Karpas-422 (cell line): Measurements from ENCODE around the gene CTNNA2. TPM values are rescaled to one million over a fixed set of nuclear protein-coding genes. Genes with fewer than 3 reads are reported as not detected.

Experiments
- DNase-seq: peaks from one replicate; pipeline ENCODE4 v3.0.0-alpha.2; 2015
- H2AFZ ChIP-seq: fragments of 200-600 bp; sonication (generic); 2 replicates; pipeline ENCODE4 v1.6.1; 2014; ENCODE audit warnings: antibody characterized with exemption, low read length, mixed read lengths
- H3K27ac ChIP-seq: fragments of 200-600 bp; sonication (generic); 2 replicates; pipeline ENCODE4 v1.5.1; 2014; ENCODE audit warnings: mild to moderate bottlenecking, low read length, moderate library complexity
- H3K27me3 ChIP-seq: fragments of 200-600 bp; sonication (generic); 2 replicates; pipeline ENCODE4 v1.6.1; 2014; ENCODE audit warnings: low read length, mixed read lengths
- H3K36me3 ChIP-seq: fragments of 200-600 bp; sonication (generic); 2 replicates; pipeline ENCODE4 v1.6.1; 2014; ENCODE audit warnings: low read length, mixed read lengths; ENCODE audit not compliant: insufficient read depth
- H3K4me1 ChIP-seq: fragments of 200-600 bp; sonication (generic); 2 replicates; pipeline ENCODE4 v1.6.1; 2014; ENCODE audit warnings: mild to moderate bottlenecking, low read length, mixed read lengths
- H3K4me2 ChIP-seq: fragments of 200-600 bp; sonication (generic); 2 replicates; pipeline ENCODE4 v1.6.1; 2014; ENCODE audit warnings: low read length, low read depth, mild to moderate bottlenecking; ENCODE audit not compliant: poor library complexity, severe bottlenecking
- H3K4me3 ChIP-seq: fragments of 200-600 bp; sonication (generic); 2 replicates; pipeline ENCODE4 v1.5.1; 2014; ENCODE audit warnings: mild to moderate bottlenecking, antibody characterized with exemption, low read length, mixed read lengths
- H3K79me2 ChIP-seq: fragments of 200-600 bp; sonication (generic); 2 replicates; pipeline ENCODE4 v1.6.1; 2014; ENCODE audit warnings: mild to moderate bottlenecking, low read length, mixed read lengths
- H3K9ac ChIP-seq: fragments of 200-600 bp; sonication (generic); 2 replicates; pipeline ENCODE4 v1.6.0; 2014; ENCODE audit warnings: low read length
- H3K9me2 ChIP-seq: fragments of 200-600 bp; sonication (generic), shearing (Covaris generic); replicated peaks from 2 replicates; pipeline ENCODE4 v1.6.0; 2014; ENCODE audit warnings: mild to moderate bottlenecking, low read length, moderate library complexity; ENCODE audit not compliant: insufficient read depth
- H3K9me3 ChIP-seq: fragments of 300-700, 200-600 bp; sonication (generic); 2 replicates; pipeline ENCODE4 v1.6.1; 2014; ENCODE audit warnings: low read length, mixed read lengths
- H4K20me1 ChIP-seq: fragments of 200-600 bp; sonication (generic); 2 replicates; pipeline ENCODE4 v1.6.1; 2014; ENCODE audit warnings: mild to moderate bottlenecking, antibody characterized with exemption, low read length, low read depth; ENCODE audit not compliant: insufficient read depth
- total RNA-seq: library from RNA; depleted of rRNA; stranded (reverse); fragments of >200 nt; shearing (Covaris generic); gene quantifications from 2 replicates; pipeline ENCODE4 v1.2.3, GENCODE V29; 2014; ENCODE audit warnings: low replicate concordance; rRNA removed

CTNNA2 gene
- not detected in 2 replicates for total RNA-seq

- Histone ChIP-seq H3K9ac (peak within 1 kb of the TSS; percentile 49), H4K20me1 (no peaks in the 10 kb centered on the region), H3K4me2 (peak within 1 kb of the TSS; percentile 68), H3K4me3 (peak within 1 kb of the TSS; percentile 54; the same call in 1 of the 2 replicates), H3K27me3 (0 out of 2 replicates have a peak, but pooled peaks cover 2% of the 10 kb centered on the region), H3K4me1 (peaks cover 11% of the 10 kb centered on the region), H3K27ac (no peak within 1 kb of the TSS), H3K9me2 (no peaks in the 10 kb centered on the region), H2AFZ (no peak within 1 kb of the TSS), H3K79me2 (no peaks in the 10 kb centered on the region), H3K9me3 (no peaks in the 10 kb centered on the region), H3K36me3 (no peaks in the 10 kb centered on the region)
- peak; percentile 94 for DNase-seq
Measured at GRCh38 chr2:79512442-79513401, at the start of gene CTNNA2. Gene CTNNA2 (plus strand): TSS chr2:79513051.

DNA sequence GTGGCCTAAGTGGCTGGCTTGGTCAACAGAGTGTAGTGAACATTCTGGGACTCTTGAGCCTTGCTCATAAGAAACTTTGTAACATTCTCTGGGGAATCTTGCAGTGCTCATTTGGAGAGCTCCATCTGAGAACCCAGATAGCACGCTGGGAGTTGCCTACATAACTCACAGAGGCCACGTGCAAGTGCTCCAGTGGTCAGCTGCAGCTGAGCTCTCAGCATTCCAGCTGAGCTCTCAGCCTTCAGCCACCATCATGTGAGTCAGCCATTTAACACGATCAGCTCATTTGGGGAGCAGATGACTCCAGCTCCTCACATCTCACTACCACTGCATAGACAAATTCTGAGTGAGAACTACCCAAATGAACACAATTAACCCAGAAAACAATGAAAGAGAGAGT, 25.5 kb upstream of the CTNNA2 start:
- no peak overlapping the region for H3K27ac ChIP-seq
- no peak overlapping the region for H3K9ac ChIP-seq
- H3K9me2 ChIP-seq: no peaks in the 10 kb centered on the region
- H2AFZ ChIP-seq: no peak overlapping the region
- H3K4me3 ChIP-seq: no peak overlapping the region
- H3K9me3 ChIP-seq: no peaks in the 10 kb centered on the region
- no peaks in the 10 kb centered on the region for H3K4me1 ChIP-seq
- DNase-seq: no peak
- 0 out of 2 replicates have a peak, but pooled peaks cover 3% of the 10 kb centered on the region for H3K27me3 ChIP-seq
- no peaks in the 10 kb centered on the region for H4K20me1 ChIP-seq
- H3K36me3 ChIP-seq: no peaks in the 10 kb centered on the region
- H3K4me2 ChIP-seq: no peak overlapping the region
- H3K79me2 ChIP-seq: no peaks in the 10 kb centered on the region

- Histone ChIP-seq H3K79me2 (no peaks in the 10 kb centered on the region), H3K36me3 (no peaks in the 10 kb centered on the region), H3K27ac (no peak overlapping the region), H3K4me1 (peaks cover 11% of the 10 kb centered on the region), H3K9ac (no peak overlapping the region), H3K4me2 (no peak overlapping the region), H2AFZ (no peak overlapping the region), H3K27me3 (0 out of 2 replicates have a peak, but pooled peaks cover 2% of the 10 kb centered on the region), H3K9me2 (no peaks in the 10 kb centered on the region), H3K9me3 (no peaks in the 10 kb centered on the region), H4K20me1 (no peaks in the 10 kb centered on the region), H3K4me3 (no peak overlapping the region)
- peak; percentile 58 for DNase-seq
Measured at GRCh38 chr2:79511320-79511951, 1.4 kb upstream of the CTNNA2 start.

DNA sequence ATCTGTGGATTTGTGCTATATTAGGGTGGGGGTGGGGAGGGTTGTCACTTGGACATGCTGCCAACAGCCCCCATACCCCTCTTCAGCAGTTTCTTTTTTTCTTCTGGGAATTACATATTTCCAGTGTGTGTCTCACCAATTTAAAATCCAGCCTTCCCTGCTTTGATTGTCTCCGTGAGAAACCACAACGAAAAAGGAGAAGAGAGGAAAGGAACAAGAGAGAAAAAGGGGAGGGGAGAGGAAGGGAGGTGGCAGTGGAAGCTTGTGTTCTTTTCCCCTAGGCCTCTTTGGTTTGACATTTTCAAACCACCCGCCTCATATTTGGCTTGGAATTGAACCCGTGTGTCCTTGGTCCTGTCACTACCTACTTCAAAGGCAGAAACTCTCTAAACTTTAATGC, 860 bp downstream of the CTNNA2 start:
- H3K9me2 ChIP-seq: no peaks in the 10 kb centered on the region
- H3K4me2 ChIP-seq: no peak overlapping the region
- no peaks in the 10 kb centered on the region for H3K9me3 ChIP-seq
- H2AFZ ChIP-seq: no peak overlapping the region
- H3K36me3 ChIP-seq: no peaks in the 10 kb centered on the region
- H3K79me2 ChIP-seq: no peaks in the 10 kb centered on the region
- H3K9ac ChIP-seq: no peak overlapping the region
- peaks cover 11% of the 10 kb centered on the region for H3K4me1 ChIP-seq
- H3K27me3 ChIP-seq: 0 out of 2 replicates have a peak, but pooled peaks cover 2% of the 10 kb centered on the region
- H4K20me1 ChIP-seq: no peaks in the 10 kb centered on the region
- H3K27ac ChIP-seq: no peak overlapping the region
- no peak overlapping the region for H3K4me3 ChIP-seq
- DNase-seq: no peak

GRCh38 chr2:79529636-79530035, 16.8 kb downstream of the CTNNA2 start:
- Histone ChIP-seq H3K27me3 (no peaks in the 10 kb centered on the region), H3K79me2 (no peaks in the 10 kb centered on the region), H3K27ac (no peak overlapping the region), H3K9me3 (no peaks in the 10 kb centered on the region), H3K4me2 (no peak overlapping the region), H3K36me3 (no peaks in the 10 kb centered on the region), H3K9ac (no peak overlapping the region), H3K4me3 (no peak overlapping the region), H2AFZ (no peak overlapping the region), H4K20me1 (no peaks in the 10 kb centered on the region), H3K4me1 (no peaks in the 10 kb centered on the region), H3K9me2 (no peaks in the 10 kb centered on the region)
- DNase-seq: no peak

DNA sequence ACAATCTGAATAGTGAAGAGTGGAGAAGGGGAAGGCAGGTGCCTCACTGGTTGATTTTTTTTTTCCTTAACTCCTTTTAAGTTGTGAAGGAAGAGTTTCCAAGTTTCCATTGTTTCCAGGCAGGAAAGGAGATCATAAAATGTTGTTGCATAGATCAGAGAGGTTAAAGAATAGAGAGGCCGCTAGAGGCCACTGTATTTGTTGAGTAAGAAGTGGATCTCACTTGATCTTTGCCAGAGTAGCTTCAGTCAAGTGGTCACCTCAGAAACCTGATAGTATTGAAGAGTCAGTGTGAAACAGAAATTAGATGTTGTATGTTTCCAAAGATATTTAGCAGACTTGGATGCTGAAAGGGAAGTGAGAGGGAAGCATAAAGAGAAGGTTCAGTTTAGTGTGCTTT, 17.6 kb downstream of the CTNNA2 start:
- H3K9me2 ChIP-seq: no peaks in the 10 kb centered on the region
- no peaks in the 10 kb centered on the region for H3K36me3 ChIP-seq
- no peak overlapping the region for H3K4me2 ChIP-seq
- no peak overlapping the region for H3K27ac ChIP-seq
- H3K27me3 ChIP-seq: no peaks in the 10 kb centered on the region
- peak; percentile 49 for DNase-seq
- no peaks in the 10 kb centered on the region for H3K4me1 ChIP-seq
- no peak overlapping the region for H3K4me3 ChIP-seq
- no peak overlapping the region for H3K9ac ChIP-seq
- H2AFZ ChIP-seq: no peak overlapping the region
- no peaks in the 10 kb centered on the region for H3K79me2 ChIP-seq
- no peaks in the 10 kb centered on the region for H3K9me3 ChIP-seq
- no peaks in the 10 kb centered on the region for H4K20me1 ChIP-seq

DNA sequence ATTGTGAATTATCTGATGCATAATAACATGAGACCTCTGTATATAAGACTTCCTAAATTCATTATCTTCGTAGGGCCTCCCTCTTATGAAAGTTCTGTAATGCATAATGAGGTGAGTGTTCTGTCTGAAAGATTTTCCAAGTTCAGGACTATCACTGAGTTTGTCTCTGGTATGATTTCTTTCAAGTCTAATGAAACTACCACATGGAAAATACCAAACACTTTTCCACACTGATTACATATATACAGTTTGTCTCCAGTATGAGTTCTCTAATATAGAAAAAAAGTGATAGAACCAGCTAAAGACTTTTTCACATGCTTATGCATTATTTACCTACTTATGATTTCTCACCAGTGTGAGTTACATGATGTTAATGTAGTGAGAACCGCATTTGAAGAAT, 34.7 kb downstream of the CTNNA2 start:
- Histone ChIP-seq H3K4me3 (no peak overlapping the region), H3K79me2 (no peaks in the 10 kb centered on the region), H3K4me2 (no peak overlapping the region), H3K9me2 (no peaks in the 10 kb centered on the region), H3K27me3 (no peaks in the 10 kb centered on the region), H3K9me3 (peaks cover 49% of the 10 kb centered on the region), H3K9ac (no peak overlapping the region), H4K20me1 (no peaks in the 10 kb centered on the region), H2AFZ (no peak overlapping the region), H3K36me3 (no peaks in the 10 kb centered on the region), H3K27ac (no peak overlapping the region), H3K4me1 (no peaks in the 10 kb centered on the region)
- DNase-seq: no peak

- Histone ChIP-seq H3K27ac (no peak overlapping the region), H2AFZ (no peak overlapping the region), H3K4me1 (no peaks in the 10 kb centered on the region), H3K36me3 (no peaks in the 10 kb centered on the region), H3K4me2 (no peak overlapping the region), H3K27me3 (no peaks in the 10 kb centered on the region), H4K20me1 (no peaks in the 10 kb centered on the region), H3K4me3 (no peak overlapping the region), H3K9me3 (peaks cover 47% of the 10 kb centered on the region), H3K9ac (no peak overlapping the region), H3K9me2 (no peaks in the 10 kb centered on the region), H3K79me2 (no peaks in the 10 kb centered on the region)
- no peak for DNase-seq
Measured at GRCh38 chr2:79552653-79553052, 39.8 kb downstream of the CTNNA2 start.
